Activated gamma-delta T cell treated with anti-CD3 and anti-CD28 coated beads, Interleukin-2, amount 50 U/mL, for 16 hours (primary cell): Measurements from ENCODE around the gene SH3BP5.

Experiments
- DNase-seq: peaks from one replicate; pipeline ENCODE4 v3.0.0-alpha.2; 2020; ENCODE audit warnings: low read depth

Gene SH3BP5

GRCh38 chr3:15253023-15253697 is 79.2 kb downstream of the SH3BP5 start:
- DNase-seq: no peak

- no peak for DNase-seq
Observed at GRCh38 chr3:15246186-15246585, 86.2 kb downstream of the SH3BP5 start.

- no peak for DNase-seq
Observed at GRCh38 chr3:15243822-15244482, 88.4 kb downstream of the SH3BP5 start.

GRCh38 chr3:15241341-15241740 is 91.0 kb downstream of the SH3BP5 start:
- peak; percentile 7 for DNase-seq

- DNase-seq: no peak
Observed at GRCh38 chr3:15229262-15229661, 103.1 kb downstream of the SH3BP5 start.

GRCh38 chr3:15228147-15228546 is 104.2 kb downstream of the SH3BP5 start:
- no peak for DNase-seq

GRCh38 chr3:15223685-15224572 is 108.5 kb downstream of the SH3BP5 start:
- no peak for DNase-seq

- no peak for DNase-seq
Observed at GRCh38 chr3:15221574-15222217, 110.7 kb downstream of the SH3BP5 start.

GRCh38 chr3:15220661-15221060 is 111.7 kb downstream of the SH3BP5 start:
- DNase-seq: no peak

GRCh38 chr3:15220056-15220455 is 112.3 kb downstream of the SH3BP5 start:
- DNase-seq: no peak

GRCh38 chr3:15218689-15219088 is 113.7 kb downstream of the SH3BP5 start:
- no peak for DNase-seq

GRCh38 chr3:15217841-15218267 is 114.5 kb downstream of the SH3BP5 start:
- DNase-seq: no peak

- no peak for DNase-seq
Observed at GRCh38 chr3:15217011-15217671, 115.2 kb downstream of the SH3BP5 start.

GRCh38 chr3:15216501-15216900 is 115.9 kb downstream of the SH3BP5 start:
- DNase-seq: no peak

- DNase-seq: no peak
Observed at GRCh38 chr3:15215996-15216395, 116.4 kb downstream of the SH3BP5 start.

GRCh38 chr3:15214758-15215157 is 117.6 kb downstream of the SH3BP5 start:
- DNase-seq: no peak

- DNase-seq: no peak
Observed at GRCh38 chr3:15211937-15212336, 120.4 kb downstream of the SH3BP5 start.

- DNase-seq: no peak
Observed at GRCh38 chr3:15207836-15208504, 124.4 kb downstream of the SH3BP5 start.

GRCh38 chr3:15206662-15207576 is 125.5 kb downstream of the SH3BP5 start:
- no peak for DNase-seq
